Breast epithelium (tissue), 4 donors: ENCODE results near the gene ELMO3. TPM values are rescaled to one million over a fixed set of nuclear protein-coding genes. Genes with fewer than 3 reads are reported as not detected.

ENCODE experiments used
- DNase-seq, 2 donors: peaks; one replicate each; pipeline ENCODE4 v3.0.0-alpha.2; 2019; ENCODE audit warnings: low spot score in 2 of 2
- H3K27ac ChIP-seq, 2 donors: fragments of 200-600 bp; sonication (generic) in 1 of 2; one replicate each; pipeline ENCODE4 v1.5.1; 2016 to 2019; ENCODE audit warnings: mild to moderate bottlenecking in 1 of 2
- H3K27me3 ChIP-seq, 2 donors: fragments of 200-600 bp; sonication (generic) in 1 of 2; one replicate each; pipeline versions ENCODE4 v1.5.1 to v1.6.0; 2017 to 2019; ENCODE audit warnings: control low read depth in 1 of 2, mild to moderate bottlenecking in 1 of 2
- H3K36me3 ChIP-seq: fragments of 200-600 bp; one replicate; pipeline ENCODE4 v1.5.1; 2019
- H3K4me1 ChIP-seq, 2 donors: fragments of 200-600 bp; sonication (generic); one replicate each; pipeline ENCODE4 v1.5.1; 2016 to 2019; ENCODE audit warnings: control low read depth in 1 of 2
- H3K4me3 ChIP-seq, 3 donors: fragments of 200-600 bp; sonication (generic); 1 replicate in 2 of 3; 2 replicates in 1 of 3; pipeline ENCODE4 v1.5.1; 2016 to 2019; ENCODE audit warnings: mild to moderate bottlenecking in 3 of 3, moderate library complexity in 2 of 3
- H3K9me3 ChIP-seq, 2 donors: fragments of 200-600 bp; sonication (generic) in 1 of 2; one replicate each; pipeline ENCODE4 v1.5.1; 2016 to 2019; ENCODE audit warnings: control low read depth in 1 of 2
- POLR2A ChIP-seq: fragments of 450-650 bp; IDR thresholded peaks from one replicate; pipeline ENCODE4 v1.6.1; 2016; ENCODE audit warnings: antibody characterized with exemption, mild to moderate bottlenecking, moderate library complexity
- POLR2AphosphoS5 ChIP-seq, 3 donors: sonication (generic); formaldehyde crosslinking; IDR thresholded peaks; one replicate each; pipeline ENCODE4 v1.6.1; 2017; ENCODE audit warnings: antibody characterized with exemption in 3 of 3
- intact Hi-C: fragments of 100-400 bp; cut with DNase I; formaldehyde crosslinking; loops from one replicate; pipeline ENCODE4 v1.15.1; 2023; ENCODE audit warnings: low total_unique reads
- total RNA-seq, 3 donors: library from RNA; depleted of rRNA; stranded (reverse); fragments of >200 nt; gene quantifications; one replicate each; pipeline ENCODE4 v1.1.0, GENCODE V29; 2016
- TF ChIP-seq, protein P1 (sequence below), 3 donors: fragments of 450-650 bp; IDR thresholded peaks; one replicate each; pipeline ENCODE4 v1.5.1; 2016 to 2017; ENCODE audit warnings: antibody characterized with exemption in 3 of 3, mild to moderate bottlenecking in 3 of 3, moderate library complexity in 3 of 3

ELMO3 gene
- total RNA-seq, 3 donors from 2014 or later, result 1.1 to 35.0 (median 19.7) TPM

DNA sequence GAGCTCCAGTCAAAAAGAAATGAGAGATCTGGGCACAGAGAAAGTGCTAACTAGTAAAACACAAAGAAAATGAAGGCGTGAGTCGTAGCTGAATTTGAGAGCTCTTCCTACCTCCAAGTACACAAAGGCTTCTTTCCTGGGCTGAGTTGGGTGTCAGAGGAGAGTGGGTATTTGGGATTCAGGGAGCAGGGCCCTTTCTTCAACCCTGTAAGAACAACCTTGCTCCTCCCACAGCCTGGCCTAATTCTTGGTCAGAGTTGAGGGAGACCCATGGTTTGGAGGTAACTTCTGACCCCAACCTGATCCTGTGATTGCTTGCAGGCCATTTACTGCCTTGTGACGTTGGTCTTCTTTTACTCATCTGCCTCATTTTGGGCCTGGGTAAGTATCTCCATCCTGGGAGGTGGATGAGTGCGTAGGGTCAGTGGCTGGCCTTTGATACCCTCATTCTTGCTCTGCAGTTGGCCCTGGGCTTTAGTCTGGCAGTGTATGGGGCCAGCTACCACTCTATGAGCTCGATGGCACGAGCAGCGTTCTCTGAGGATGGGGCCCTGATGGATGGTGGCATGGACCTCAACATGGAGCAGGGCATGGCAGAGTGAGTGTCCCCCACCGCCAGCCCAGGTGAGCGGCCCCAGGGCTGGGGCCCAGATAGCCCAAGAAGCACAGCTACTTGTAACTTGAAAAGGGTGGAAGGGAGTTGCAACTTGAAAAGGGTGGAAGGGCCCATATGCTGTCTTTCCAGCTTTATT, 29.3 kb downstream of the ELMO3 start:
- Histone ChIP-seq H3K4me3 (peak overlapping the region; percentile 63 to 95 (median 84)), H3K9me3 (no peaks in the 10 kb centered on the region), H3K27ac (peak overlapping the region in 1 of 2 donors; percentile 85), H3K36me3 (peaks cover 6% of the 10 kb centered on the region), H3K4me1 (peaks cover 5 to 6% of the 10 kb centered on the region in 2 donors), H3K27me3 (no peaks in the 10 kb centered on the region)
- TF ChIP-seq POLR2A, result no peak
- TF ChIP-seq, protein P1, sequence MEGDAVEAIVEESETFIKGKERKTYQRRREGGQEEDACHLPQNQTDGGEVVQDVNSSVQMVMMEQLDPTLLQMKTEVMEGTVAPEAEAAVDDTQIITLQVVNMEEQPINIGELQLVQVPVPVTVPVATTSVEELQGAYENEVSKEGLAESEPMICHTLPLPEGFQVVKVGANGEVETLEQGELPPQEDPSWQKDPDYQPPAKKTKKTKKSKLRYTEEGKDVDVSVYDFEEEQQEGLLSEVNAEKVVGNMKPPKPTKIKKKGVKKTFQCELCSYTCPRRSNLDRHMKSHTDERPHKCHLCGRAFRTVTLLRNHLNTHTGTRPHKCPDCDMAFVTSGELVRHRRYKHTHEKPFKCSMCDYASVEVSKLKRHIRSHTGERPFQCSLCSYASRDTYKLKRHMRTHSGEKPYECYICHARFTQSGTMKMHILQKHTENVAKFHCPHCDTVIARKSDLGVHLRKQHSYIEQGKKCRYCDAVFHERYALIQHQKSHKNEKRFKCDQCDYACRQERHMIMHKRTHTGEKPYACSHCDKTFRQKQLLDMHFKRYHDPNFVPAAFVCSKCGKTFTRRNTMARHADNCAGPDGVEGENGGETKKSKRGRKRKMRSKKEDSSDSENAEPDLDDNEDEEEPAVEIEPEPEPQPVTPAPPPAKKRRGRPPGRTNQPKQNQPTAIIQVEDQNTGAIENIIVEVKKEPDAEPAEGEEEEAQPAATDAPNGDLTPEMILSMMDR (IDR thresholded peaks at IDR 0.05), result no peak
- no peak for TF ChIP-seq POLR2AphosphoS5 (IDR thresholded peaks at IDR 0.05)
- no peak for DNase-seq
- intact Hi-C loops, result no loop called here

DNA sequence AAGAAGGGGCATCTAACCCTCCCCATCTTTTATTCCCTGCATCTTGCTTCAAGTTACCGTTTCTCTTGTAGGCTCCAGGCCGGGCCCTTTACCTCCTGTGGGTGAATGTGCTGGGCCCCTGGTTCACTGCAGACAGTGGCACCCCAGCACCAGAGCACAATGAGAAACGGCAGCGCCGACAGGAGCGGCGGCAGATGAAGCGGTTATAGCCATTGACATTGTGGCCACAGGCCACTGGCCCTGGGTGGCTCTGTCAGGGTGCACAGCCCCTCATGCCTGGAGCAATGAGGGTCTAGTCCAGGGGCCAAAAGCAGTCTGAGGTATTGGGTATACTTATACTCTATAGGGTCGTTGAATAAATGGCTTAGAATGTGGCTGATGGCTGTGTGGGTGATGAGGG, 30.0 kb downstream of the ELMO3 start:
- Histone ChIP-seq H3K4me1 (peaks cover 5 to 6% of the 10 kb centered on the region in 2 donors), H3K9me3 (no peaks in the 10 kb centered on the region), H3K4me3 (no peak overlapping the region), H3K36me3 (peaks cover 6% of the 10 kb centered on the region), H3K27ac (no peak overlapping the region), H3K27me3 (no peaks in the 10 kb centered on the region)
- DNase-seq, result no peak
- intact Hi-C loops, result no loop called here
- TF ChIP-seq POLR2AphosphoS5 (IDR thresholded peaks at IDR 0.05), result no peak
- TF ChIP-seq, protein P1 (IDR thresholded peaks at IDR 0.05), result no peak
- no peak for TF ChIP-seq POLR2A

DNA sequence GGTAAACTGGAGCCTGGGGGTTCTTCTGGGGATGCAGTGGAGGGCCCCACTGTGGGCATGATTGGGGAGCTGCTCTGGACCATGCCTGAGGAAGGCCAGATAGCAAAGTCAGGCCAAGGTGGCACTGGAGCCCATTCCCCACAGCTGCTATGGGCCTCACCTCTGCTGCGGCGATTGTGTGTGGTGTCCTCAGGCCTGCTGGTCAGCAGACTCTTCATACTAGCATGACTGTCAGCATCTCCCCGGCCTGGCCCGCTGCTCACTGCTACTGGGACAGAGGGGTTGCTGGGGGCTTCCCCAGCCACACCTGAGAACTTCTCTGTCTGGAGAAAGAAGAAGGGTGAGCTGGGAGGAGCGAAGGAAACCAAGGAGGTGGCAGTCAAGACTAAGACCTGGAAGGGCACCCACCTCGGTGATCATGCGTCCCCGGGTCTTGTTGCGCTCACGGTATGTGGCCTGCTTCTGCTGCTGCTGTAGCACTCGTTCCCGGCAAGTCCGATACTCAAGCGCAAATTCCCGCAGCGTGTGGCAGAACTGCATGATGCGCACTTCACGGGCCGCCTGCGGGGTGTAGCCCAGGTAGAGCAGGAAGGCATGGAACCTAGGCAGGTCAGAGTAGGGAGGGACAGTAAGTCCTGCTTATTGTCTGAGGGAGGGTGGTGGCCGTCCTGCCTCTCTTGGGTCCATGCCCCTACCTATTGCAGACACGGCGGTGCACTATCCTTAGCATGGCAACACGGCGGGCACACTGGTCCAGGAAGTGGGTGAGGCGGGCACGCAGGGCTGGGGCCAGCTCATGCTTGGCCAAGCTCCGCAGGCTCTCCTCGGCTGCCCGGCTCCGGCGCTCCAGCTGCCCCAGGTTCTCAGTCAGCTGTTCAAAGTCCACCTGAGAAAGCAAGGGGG, 31.2 kb downstream of the ELMO3 start:
- H3K4me1 ChIP-seq, result peaks cover 5 to 6% of the 10 kb centered on the region in 2 donors
- no peaks in the 10 kb centered on the region for H3K27me3 ChIP-seq
- no peaks in the 10 kb centered on the region for H3K9me3 ChIP-seq
- intact Hi-C loops, result no loop called here
- no peak overlapping the region for H3K27ac ChIP-seq
- no peak overlapping the region for H3K4me3 ChIP-seq
- TF ChIP-seq, protein P1 (IDR thresholded peaks at IDR 0.05), result no peak
- TF ChIP-seq POLR2AphosphoS5 (IDR thresholded peaks at IDR 0.05), result no peak
- no peak for TF ChIP-seq POLR2A
- H3K36me3 ChIP-seq, result peaks cover 6% of the 10 kb centered on the region
- DNase-seq, result no peak

DNA sequence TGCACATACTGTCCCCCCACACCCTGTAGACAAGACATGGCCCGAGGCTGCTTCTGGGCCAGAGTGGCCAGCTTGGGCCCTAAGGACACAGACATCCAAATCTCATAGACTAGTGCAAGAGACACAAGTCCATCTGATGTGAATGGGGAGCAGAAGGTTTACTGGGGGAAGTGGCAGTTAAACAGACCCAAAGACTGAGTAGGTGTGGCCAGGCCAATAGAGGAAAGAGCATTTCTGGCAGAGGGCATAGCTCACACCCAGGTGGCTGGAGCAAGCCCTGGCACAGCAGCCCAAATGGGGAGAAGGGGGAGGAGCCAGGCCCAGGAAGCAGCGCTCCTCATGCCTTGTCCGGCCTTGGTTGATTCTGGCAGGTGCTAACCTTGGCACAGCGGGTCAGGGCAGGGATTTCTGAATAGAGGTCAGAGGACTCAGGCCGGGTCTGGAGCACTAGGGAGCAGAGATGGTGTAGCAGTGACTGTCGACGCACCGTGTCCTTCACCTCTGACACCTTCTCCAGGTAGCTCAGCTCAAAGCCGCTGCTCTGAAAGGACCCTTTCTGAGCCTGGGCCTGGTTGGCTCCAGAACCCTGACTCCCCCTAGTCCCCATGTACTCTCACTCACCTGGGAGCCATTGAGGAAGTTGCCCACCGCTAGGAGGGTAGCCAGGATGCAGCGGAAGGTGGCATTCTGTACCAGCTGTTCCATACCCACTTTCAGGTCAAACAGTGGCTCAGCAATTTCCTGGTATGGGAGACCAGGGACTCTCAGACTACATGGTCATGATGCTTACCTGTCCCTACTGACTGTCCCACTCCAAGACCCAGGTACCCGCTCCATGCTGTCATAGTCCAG, 32.1 kb downstream of the ELMO3 start:
- H3K36me3 ChIP-seq, result peaks cover 6% of the 10 kb centered on the region
- DNase-seq, result no peak
- no peaks in the 10 kb centered on the region for H3K27me3 ChIP-seq
- H3K9me3 ChIP-seq, result no peaks in the 10 kb centered on the region
- H3K27ac ChIP-seq, result no peak overlapping the region
- H3K4me1 ChIP-seq, result peaks cover 5 to 6% of the 10 kb centered on the region in 2 donors
- intact Hi-C loops, result no loop called here
- no peak for TF ChIP-seq POLR2AphosphoS5 (IDR thresholded peaks at IDR 0.05)
- H3K4me3 ChIP-seq, result no peak overlapping the region

DNA sequence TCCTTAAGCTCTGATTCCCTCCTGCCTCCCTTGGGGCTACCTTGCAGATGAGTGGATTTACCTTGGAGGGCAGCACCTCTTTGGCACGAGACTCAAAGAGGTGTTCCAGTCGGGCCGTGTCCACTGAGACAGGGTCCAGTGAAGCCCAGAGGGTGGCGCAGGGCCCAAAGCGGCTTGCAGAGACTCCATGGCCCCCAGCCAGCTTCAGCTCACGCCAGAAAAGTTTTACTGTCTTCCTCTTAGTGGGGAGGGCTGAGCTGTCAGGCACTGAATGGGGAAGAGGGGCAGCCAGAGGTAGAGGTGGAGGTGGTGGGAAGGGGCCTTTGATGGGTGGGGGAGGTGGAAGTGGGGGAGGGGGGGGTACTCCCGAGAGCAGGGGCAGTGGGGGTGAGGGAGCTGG, 34.7 kb downstream of the ELMO3 start:
- Histone ChIP-seq H3K36me3 (peaks cover 6% of the 10 kb centered on the region), H3K4me1 (no peaks in the 10 kb centered on the region), H3K27me3 (no peaks in the 10 kb centered on the region), H3K9me3 (no peaks in the 10 kb centered on the region), H3K4me3 (no peak overlapping the region), H3K27ac (no peak overlapping the region)
- intact Hi-C loops, result no loop called here
- DNase-seq, result no peak
- TF ChIP-seq, protein P1 (IDR thresholded peaks at IDR 0.05), result no peak
- TF ChIP-seq POLR2AphosphoS5 (IDR thresholded peaks at IDR 0.05), result no peak
- no peak for TF ChIP-seq POLR2A
